Measurements from ENCODE around the gene CCNK.
A peak's percentile ranks its signal among the peaks of the same experiment; 100 is the strongest.

Gene CCNK

GRCh38 chr14:99556134-99556791 lies 75.1 kb downstream of the CCNK start:
- no peak for DNase-seq

DNA sequence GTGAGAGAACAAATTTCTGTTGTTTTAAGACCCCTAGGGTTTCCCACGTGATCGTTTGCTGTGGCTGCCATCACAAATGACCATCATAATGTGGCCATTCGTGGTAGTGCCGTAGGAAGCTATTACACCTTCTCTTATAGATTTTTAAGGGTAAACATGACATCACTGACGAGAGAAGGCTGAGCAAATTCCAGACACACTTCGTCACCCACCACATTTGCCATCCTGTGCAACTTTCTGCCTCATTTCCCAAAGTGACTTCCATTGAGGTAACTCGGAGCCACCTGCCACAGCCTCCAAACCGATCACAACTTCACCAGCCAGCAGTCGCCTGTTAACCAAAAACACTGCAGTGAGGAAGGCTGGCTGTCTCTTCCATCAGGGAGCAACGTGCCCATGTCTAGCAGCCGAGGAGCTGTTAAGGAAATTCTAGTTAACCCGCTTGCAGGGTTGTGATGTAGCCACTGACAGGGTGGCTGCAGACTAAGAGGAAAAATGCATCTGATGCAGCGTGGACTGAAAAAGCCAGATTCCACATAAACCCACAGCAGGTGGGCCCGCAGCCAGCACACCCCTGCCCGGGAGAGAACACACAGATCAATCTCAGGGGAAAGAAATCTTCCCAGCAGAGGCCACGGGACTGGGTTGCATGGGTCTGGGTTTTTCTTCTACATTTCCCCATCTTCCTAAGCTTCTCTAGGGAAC lies 78.2 kb downstream of the CCNK start:
- DNase-seq: no peak

DNA sequence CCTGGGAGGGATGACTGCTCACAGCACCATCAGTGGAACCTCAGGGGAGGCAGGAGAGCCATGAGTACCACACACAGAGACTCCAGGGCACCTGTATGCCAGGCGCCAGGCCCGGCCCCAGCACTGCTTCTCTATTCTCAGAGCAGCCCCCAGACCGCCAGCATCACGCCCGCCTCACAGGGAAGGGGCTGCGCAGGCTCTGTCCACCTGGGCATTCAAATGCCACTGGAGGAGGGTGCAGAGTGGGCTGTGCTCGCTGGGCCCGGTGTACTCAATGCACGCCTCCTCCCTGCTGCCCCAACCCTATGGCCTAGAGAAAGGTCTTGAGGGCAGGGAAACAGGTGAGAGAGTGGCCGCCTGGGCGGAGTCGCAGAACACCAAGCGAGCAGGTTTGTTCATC lies 79.2 kb downstream of the CCNK start:
- no peak for DNase-seq

DNA sequence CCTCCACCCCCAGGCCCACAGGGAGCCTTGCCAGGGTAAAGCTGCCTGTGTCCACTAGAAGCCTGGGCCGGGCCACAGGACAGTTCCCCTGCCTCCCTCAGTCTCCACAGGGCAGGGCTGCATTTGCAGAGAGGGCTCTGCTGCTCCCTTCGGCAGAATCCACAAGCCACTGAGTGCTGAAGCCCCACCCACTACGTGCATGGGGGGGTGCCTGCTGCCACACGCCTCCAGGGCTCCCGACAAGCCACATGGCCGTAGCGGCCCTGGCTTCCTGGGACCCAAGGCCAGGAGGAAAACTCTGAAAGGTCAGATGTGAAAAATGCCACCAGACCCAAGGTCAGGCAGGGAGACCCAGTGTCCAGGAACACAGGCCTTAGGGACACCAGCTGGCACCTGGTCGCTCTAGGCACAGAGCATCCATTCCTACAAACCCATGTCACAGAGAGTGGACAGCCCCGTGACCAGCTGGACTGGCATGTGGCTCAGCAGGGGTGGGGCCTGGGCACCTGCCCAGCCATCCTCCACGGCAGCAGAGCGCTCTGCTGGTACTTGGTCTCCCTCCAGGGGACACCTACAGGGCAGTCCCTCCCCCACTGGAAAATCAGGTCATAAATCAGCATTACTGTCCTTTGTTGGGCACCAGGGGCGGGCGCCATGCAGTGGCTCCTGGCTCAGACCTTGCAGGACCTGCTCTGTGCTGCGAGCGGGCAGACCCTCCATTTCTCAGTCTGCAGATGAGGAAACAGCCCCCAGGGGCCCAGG lies 79.9 kb downstream of the CCNK start:
- peak; percentile 90 to 96 for DNase-seq

- no peak for DNase-seq
These were observed 80.7 kb downstream of the CCNK start for GRCh38 chr14:99561864-99562263.

Measured in cerebellar nuclear complex (tissue), 1 donor.